ENCODE data around the gene FIG4. TPM values are rescaled to one million over a fixed set of nuclear protein-coding genes. Genes with fewer than 3 reads are reported as not detected.

The FIG4 gene
- total and polyA plus RNA-seq, 2 experiments from 2014 or later = 8.0 to 10.9 TPM

- Histone ChIP-seq H3K4me1 (ENCODE audit: insufficient read depth) (no peaks in the 10 kb centered on the region), H4K20me1 (ENCODE audit: insufficient read depth, poor library complexity, severe bottlenecking) (no peaks in the 10 kb centered on the region), H3K4me2 (no peak overlapping the region), H3K9me3 (ENCODE audit: low read depth) (no peaks in the 10 kb centered on the region), H3K27me3 (no peaks in the 10 kb centered on the region), H3K27ac (no peak overlapping the region), H3K79me2 (no peaks in the 10 kb centered on the region), H3K9me2 (replicated peaks; ENCODE audit: insufficient read depth) (no peaks in the 10 kb centered on the region), H3K4me3 (no peak overlapping the region), H3K36me3 (replicated peaks; ENCODE audit: insufficient read depth, low read depth) (no peaks in the 10 kb centered on the region), H2AFZ (no peak overlapping the region)
- 88% methylated on average over 5 of the region's 5 CpGs for WGBS (ENCODE audit: low lambda C conversion rate, missing lambda C conversion rate)
- TF ChIP-seq EZH2phosphoT487 (IDR thresholded peaks at IDR 0.05; ENCODE audit: low read depth, severe bottlenecking, unreplicated experiment) (no peak), EZH2 (IDR thresholded peaks at IDR 0.05; ENCODE audit: borderline replicate concordance) (no peak)
- TF ChIP-seq, protein P1, sequence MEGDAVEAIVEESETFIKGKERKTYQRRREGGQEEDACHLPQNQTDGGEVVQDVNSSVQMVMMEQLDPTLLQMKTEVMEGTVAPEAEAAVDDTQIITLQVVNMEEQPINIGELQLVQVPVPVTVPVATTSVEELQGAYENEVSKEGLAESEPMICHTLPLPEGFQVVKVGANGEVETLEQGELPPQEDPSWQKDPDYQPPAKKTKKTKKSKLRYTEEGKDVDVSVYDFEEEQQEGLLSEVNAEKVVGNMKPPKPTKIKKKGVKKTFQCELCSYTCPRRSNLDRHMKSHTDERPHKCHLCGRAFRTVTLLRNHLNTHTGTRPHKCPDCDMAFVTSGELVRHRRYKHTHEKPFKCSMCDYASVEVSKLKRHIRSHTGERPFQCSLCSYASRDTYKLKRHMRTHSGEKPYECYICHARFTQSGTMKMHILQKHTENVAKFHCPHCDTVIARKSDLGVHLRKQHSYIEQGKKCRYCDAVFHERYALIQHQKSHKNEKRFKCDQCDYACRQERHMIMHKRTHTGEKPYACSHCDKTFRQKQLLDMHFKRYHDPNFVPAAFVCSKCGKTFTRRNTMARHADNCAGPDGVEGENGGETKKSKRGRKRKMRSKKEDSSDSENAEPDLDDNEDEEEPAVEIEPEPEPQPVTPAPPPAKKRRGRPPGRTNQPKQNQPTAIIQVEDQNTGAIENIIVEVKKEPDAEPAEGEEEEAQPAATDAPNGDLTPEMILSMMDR (IDR thresholded peaks at IDR 0.05; ENCODE audit: poor library complexity) = no peak
- DNase-seq (ENCODE audit: low spot score) = no peak
These were observed 108.0 kb downstream of the FIG4 start for GRCh38 chr6:109799129-109799528.

GRCh38 chr6:109799664-109800063 lies 108.6 kb downstream of the FIG4 start:
- no peak overlapping the region for H3K4me3 ChIP-seq
- DNase-seq (ENCODE audit: low spot score) = no peak
- H3K36me3 ChIP-seq (replicated peaks; ENCODE audit: insufficient read depth, low read depth) = no peaks in the 10 kb centered on the region
- H3K9me2 ChIP-seq (replicated peaks; ENCODE audit: insufficient read depth) = no peaks in the 10 kb centered on the region
- no peaks in the 10 kb centered on the region for H3K79me2 ChIP-seq
- no peak overlapping the region for H3K27ac ChIP-seq
- WGBS (ENCODE audit: low lambda C conversion rate, missing lambda C conversion rate) = 86% methylated on average over 3 of the region's 3 CpGs
- H3K4me2 ChIP-seq = no peak overlapping the region
- no peak for TF ChIP-seq EZH2phosphoT487 (IDR thresholded peaks at IDR 0.05; ENCODE audit: low read depth, severe bottlenecking, unreplicated experiment)
- no peak for TF ChIP-seq EZH2 (IDR thresholded peaks at IDR 0.05; ENCODE audit: borderline replicate concordance)
- TF ChIP-seq, protein P1 (IDR thresholded peaks at IDR 0.05; ENCODE audit: poor library complexity) = no peak
- H3K4me1 ChIP-seq (ENCODE audit: insufficient read depth) = no peaks in the 10 kb centered on the region
- no peaks in the 10 kb centered on the region for H4K20me1 ChIP-seq (ENCODE audit: insufficient read depth, poor library complexity, severe bottlenecking)
- H3K9me3 ChIP-seq (ENCODE audit: low read depth) = no peaks in the 10 kb centered on the region
- no peak overlapping the region for H2AFZ ChIP-seq
- H3K27me3 ChIP-seq = no peaks in the 10 kb centered on the region

GRCh38 chr6:109800771-109801170 lies 109.7 kb downstream of the FIG4 start:
- 92% methylated on average over 2 of the region's 2 CpGs for WGBS (ENCODE audit: low lambda C conversion rate, missing lambda C conversion rate)
- H3K9me2 ChIP-seq (replicated peaks; ENCODE audit: insufficient read depth) = no peaks in the 10 kb centered on the region
- TF ChIP-seq EZH2phosphoT487 (IDR thresholded peaks at IDR 0.05; ENCODE audit: low read depth, severe bottlenecking, unreplicated experiment) = no peak
- TF ChIP-seq, protein P1 (IDR thresholded peaks at IDR 0.05; ENCODE audit: poor library complexity) = no peak
- TF ChIP-seq EZH2 (IDR thresholded peaks at IDR 0.05; ENCODE audit: borderline replicate concordance) = no peak

GRCh38 chr6:109801794-109802193 lies 110.7 kb downstream of the FIG4 start:
- Histone ChIP-seq H4K20me1 (ENCODE audit: insufficient read depth, poor library complexity, severe bottlenecking) (no peaks in the 10 kb centered on the region), H3K4me2 (no peak overlapping the region), H3K4me3 (no peak overlapping the region), H3K36me3 (replicated peaks; ENCODE audit: insufficient read depth, low read depth) (no peaks in the 10 kb centered on the region), H3K9me3 (ENCODE audit: low read depth) (no peaks in the 10 kb centered on the region), H2AFZ (no peak overlapping the region), H3K27me3 (no peaks in the 10 kb centered on the region), H3K27ac (no peak overlapping the region), H3K79me2 (no peaks in the 10 kb centered on the region), H3K9me2 (replicated peaks; ENCODE audit: insufficient read depth) (no peaks in the 10 kb centered on the region), H3K4me1 (ENCODE audit: insufficient read depth) (no peaks in the 10 kb centered on the region)
- 76% methylated on average over 2 of the region's 2 CpGs for WGBS (ENCODE audit: low lambda C conversion rate, missing lambda C conversion rate)
- TF ChIP-seq EZH2phosphoT487 (IDR thresholded peaks at IDR 0.05; ENCODE audit: low read depth, severe bottlenecking, unreplicated experiment) (no peak), EZH2 (IDR thresholded peaks at IDR 0.05; ENCODE audit: borderline replicate concordance) (no peak)
- TF ChIP-seq, protein P1 (IDR thresholded peaks at IDR 0.05; ENCODE audit: poor library complexity) = no peak
- no peak for DNase-seq (ENCODE audit: low spot score)

More at GRCh38 chr6:109800771-109801170, 109.7 kb downstream of the FIG4 start:
- Histone ChIP-seq H3K9me3 (ENCODE audit: low read depth) (no peaks in the 10 kb centered on the region), H3K4me2 (no peak overlapping the region), H3K36me3 (replicated peaks; ENCODE audit: insufficient read depth, low read depth) (no peaks in the 10 kb centered on the region), H3K79me2 (no peaks in the 10 kb centered on the region), H3K27ac (no peak overlapping the region), H2AFZ (no peak overlapping the region), H3K4me3 (no peak overlapping the region), H4K20me1 (ENCODE audit: insufficient read depth, poor library complexity, severe bottlenecking) (no peaks in the 10 kb centered on the region), H3K27me3 (no peaks in the 10 kb centered on the region), H3K4me1 (ENCODE audit: insufficient read depth) (no peaks in the 10 kb centered on the region)
- no peak for DNase-seq (ENCODE audit: low spot score)
